ENCODE data around the gene CCDC201. TPM values are rescaled to one million over a fixed set of nuclear protein-coding genes. Genes with fewer than 3 reads are reported as not detected.

Gene CCDC201
- total RNA-seq, 1 experiment from 2014 or later: not detected

GRCh38 chr7:45897042-45897690 lies 24.3 kb upstream of the CCDC201 start:
- no peak for DNase-seq (ENCODE audit: low spot score)
- in situ Hi-C loops (cut with HindIII; ENCODE audit: low sequenced_read_pairs): no loop called here

- in situ Hi-C loops (cut with HindIII; ENCODE audit: low sequenced_read_pairs): no loop called here
Measured at GRCh38 chr7:45894665-45895062, 21.8 kb upstream of the CCDC201 start.

GRCh38 chr7:45893996-45894664 lies 21.2 kb upstream of the CCDC201 start:
- no peak for DNase-seq (ENCODE audit: low spot score)
- in situ Hi-C loops (cut with HindIII; ENCODE audit: low sequenced_read_pairs): no loop called here

More at GRCh38 chr7:45894665-45895062, 21.8 kb upstream of the CCDC201 start:
- DNase-seq (ENCODE audit: low spot score): no peak

GRCh38 chr7:45893374-45893995 lies 20.6 kb upstream of the CCDC201 start:
- in situ Hi-C loops (cut with HindIII; ENCODE audit: low sequenced_read_pairs): no loop called here
- no peak for DNase-seq (ENCODE audit: low spot score)

- in situ Hi-C loops (cut with HindIII; ENCODE audit: low sequenced_read_pairs): no loop called here
Measured at GRCh38 chr7:45892407-45893035, 19.6 kb upstream of the CCDC201 start.

GRCh38 chr7:45891462-45892402 lies 18.9 kb upstream of the CCDC201 start:
- in situ Hi-C loops (cut with HindIII; ENCODE audit: low sequenced_read_pairs): no loop called here
- no peak for DNase-seq (ENCODE audit: low spot score)

More at GRCh38 chr7:45892407-45893035, 19.6 kb upstream of the CCDC201 start:
- DNase-seq (ENCODE audit: low spot score): peak; percentile 29

GRCh38 chr7:45890902-45891461 lies 18.1 kb upstream of the CCDC201 start:
- in situ Hi-C loops (cut with HindIII; ENCODE audit: low sequenced_read_pairs): no loop called here
- DNase-seq (ENCODE audit: low spot score): peak; percentile 67

- DNase-seq (ENCODE audit: low spot score): no peak
- in situ Hi-C loops (cut with HindIII; ENCODE audit: low sequenced_read_pairs): no loop called here
Measured at GRCh38 chr7:45890125-45890901, 17.4 kb upstream of the CCDC201 start.

- in situ Hi-C loops (cut with HindIII; ENCODE audit: low sequenced_read_pairs): no loop called here
- no peak for DNase-seq (ENCODE audit: low spot score)
Measured at GRCh38 chr7:45889367-45890067, 16.6 kb upstream of the CCDC201 start.

- in situ Hi-C loops (cut with HindIII; ENCODE audit: low sequenced_read_pairs): no loop called here
- no peak for DNase-seq (ENCODE audit: low spot score)
Measured at GRCh38 chr7:45888993-45889366, 16.1 kb upstream of the CCDC201 start.

GRCh38 chr7:45888185-45888992 lies 15.5 kb upstream of the CCDC201 start, which contains the start of gene IGFBP1:
Gene IGFBP1 (plus strand): TSS chr7:45888488. CDS start chr7:45888653, 165 bp downstream.
- DNase-seq (ENCODE audit: low spot score): no peak
- in situ Hi-C loops (cut with HindIII; ENCODE audit: low sequenced_read_pairs): no loop called here

GRCh38 chr7:45886931-45887667 lies 14.2 kb upstream of the CCDC201 start:
- DNase-seq (ENCODE audit: low spot score): no peak
- in situ Hi-C loops (cut with HindIII; ENCODE audit: low sequenced_read_pairs): no loop called here

GRCh38 chr7:45885264-45885882 lies 12.5 kb upstream of the CCDC201 start:
- in situ Hi-C loops (cut with HindIII; ENCODE audit: low sequenced_read_pairs): no loop called here
- DNase-seq (ENCODE audit: low spot score): no peak

GRCh38 chr7:45884136-45884535 lies 11.3 kb upstream of the CCDC201 start:
- DNase-seq (ENCODE audit: low spot score): no peak
- in situ Hi-C loops (cut with HindIII; ENCODE audit: low sequenced_read_pairs): no loop called here

GRCh38 chr7:45882465-45882810 lies 9.6 kb upstream of the CCDC201 start:
- no peak for DNase-seq (ENCODE audit: low spot score)
- in situ Hi-C loops (cut with HindIII; ENCODE audit: low sequenced_read_pairs): no loop called here
